H54 (cell line): ENCODE results near the gene RAD23A.
A peak's percentile ranks its signal among the peaks of the same experiment; 100 is the strongest.
"Not testable (repeated sequence)": the region's sequence is repeated elsewhere in the genome, so short reads cannot be mapped to it uniquely, and the experiment has no call there.

ENCODE experiments used
- DNase-seq: peaks from one replicate; pipeline ENCODE4 v3.0.0; 2011; ENCODE audit warnings: low spot score, mixed read lengths; ENCODE audit not compliant: insufficient read length
- FAIRE-seq: peaks from 3 replicates; lab custom pipeline; 2011; peaks lifted over from hg19 to GRCh38; lab: Jason Lieb, UNC
- POLR2A ChIP-seq: IDR thresholded peaks from 2 replicates; pipeline ENCODE4 v1.6.1; 2011; ENCODE audit warnings: low read depth, mild to moderate bottlenecking, low read length

The RAD23A gene

DNA sequence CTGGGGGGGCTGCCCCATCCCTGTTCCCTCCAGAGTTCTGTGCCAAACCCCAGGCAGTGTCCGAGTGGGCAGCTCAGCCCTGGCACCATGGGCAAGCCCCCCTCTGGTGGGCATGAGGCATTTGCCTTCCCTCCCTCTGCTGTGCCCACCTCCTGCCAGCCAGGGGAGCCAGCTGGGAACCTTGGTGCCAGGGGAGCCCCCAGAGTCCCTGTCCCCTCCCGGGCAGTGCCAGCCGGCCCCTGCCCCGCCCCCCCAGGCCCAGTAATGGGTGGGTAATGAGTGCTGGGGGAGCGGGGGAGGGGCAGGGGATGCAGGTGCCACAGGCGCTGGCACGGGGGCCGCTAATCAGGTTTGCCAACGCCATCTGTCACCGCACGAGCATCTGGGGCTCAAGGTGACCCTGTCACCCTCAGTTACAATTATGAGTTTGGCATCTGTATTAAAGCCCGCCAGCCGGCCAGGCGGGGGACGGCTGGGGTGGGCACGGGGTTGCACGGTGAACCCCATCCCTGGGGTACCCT, 29.6 kb downstream of the RAD23A start:
- no peak for FAIRE-seq

DNA sequence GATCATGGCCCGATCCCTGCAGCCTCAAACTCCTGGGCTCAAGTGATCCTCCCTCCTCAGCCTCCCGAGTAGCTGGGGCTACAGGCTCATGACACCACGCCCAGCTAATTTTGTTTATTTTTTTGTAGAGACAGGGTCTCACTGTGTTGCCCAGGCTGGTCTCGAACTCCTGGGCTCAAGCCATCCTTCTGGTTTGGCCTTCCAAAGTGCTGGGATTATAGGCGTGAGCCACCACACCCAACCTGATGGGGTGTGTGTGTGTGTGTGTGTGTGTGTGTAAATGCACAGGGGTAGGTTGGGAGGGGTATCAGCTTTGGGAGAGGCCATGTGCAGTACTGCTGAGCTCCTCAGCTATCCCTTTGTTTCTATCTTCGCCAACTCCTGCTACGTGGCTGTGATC, 30.4 kb downstream of the RAD23A start:
- not testable (repeated sequence) for FAIRE-seq, DNase-seq

More for the DNA sequence above, 29.6 kb downstream of the RAD23A start:
- no peak for DNase-seq
- no peak for TF ChIP-seq POLR2A

DNA sequence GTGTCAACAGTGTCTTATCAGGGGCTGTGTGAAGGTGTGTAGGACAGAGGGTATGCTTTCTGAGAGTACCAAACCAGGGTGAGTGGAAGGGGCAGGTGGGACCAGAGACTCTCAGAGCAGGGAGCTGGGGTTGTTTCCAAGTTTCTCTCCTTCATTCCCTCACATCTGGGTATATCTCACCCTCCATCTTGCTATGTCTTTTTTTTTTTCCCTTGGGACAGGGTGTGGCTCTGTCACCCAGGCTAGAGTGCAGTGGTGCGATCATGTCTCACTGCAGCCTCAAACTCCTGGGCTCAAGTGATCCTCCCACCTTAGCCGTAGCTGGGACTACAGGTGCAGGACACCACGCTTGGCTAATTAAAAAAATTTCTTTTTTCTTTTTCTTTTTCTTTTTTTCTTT, 34.3 kb downstream of the RAD23A start:
- DNase-seq (no peak), FAIRE-seq (no peak)
- TF ChIP-seq POLR2A = no peak

DNA sequence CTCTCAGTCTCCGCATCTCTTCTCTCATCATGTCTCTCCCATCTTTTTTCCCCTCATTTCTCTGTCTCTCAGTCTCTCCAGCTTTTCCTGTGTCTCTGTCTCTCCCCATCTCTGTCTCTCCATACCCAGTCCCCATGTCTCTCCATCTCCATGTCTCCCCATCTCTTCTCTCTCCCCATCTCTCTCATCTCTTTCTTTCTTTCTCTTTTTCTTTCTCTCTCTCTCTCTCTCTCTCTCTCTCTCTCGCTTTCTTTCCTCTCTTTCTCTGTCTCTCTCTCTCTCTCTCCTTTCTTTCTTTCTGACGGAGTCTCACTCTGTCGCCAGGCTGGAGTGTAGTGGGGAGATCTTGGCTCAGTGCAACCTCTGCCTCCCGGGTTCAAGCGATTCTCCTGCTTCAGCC, 37.0 kb downstream of the RAD23A start:
- TF ChIP-seq POLR2A = no peak
- no peak for FAIRE-seq
- no peak for DNase-seq

DNA sequence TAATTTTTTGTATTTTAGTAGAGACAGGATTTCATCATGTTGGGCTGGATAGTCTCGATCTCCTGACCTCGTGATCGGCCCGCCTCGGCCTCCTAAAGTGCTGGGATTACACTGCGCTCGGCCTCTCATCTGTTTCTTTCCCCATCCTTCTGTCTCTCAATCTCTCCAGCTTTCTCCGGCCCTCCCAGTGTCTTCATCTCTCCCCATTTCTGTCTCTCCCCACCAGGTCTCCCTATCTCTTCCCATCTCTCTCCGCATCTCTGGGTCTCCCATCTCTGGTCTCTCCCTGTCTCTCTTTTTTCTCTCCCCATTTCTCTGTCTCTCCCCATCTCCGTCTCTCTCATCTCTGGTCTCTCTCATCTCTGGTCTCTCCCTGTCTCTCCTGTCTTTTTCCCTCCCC, 37.4 kb downstream of the RAD23A start:
- no peak for TF ChIP-seq POLR2A
- FAIRE-seq (no peak), DNase-seq (no peak)

DNA sequence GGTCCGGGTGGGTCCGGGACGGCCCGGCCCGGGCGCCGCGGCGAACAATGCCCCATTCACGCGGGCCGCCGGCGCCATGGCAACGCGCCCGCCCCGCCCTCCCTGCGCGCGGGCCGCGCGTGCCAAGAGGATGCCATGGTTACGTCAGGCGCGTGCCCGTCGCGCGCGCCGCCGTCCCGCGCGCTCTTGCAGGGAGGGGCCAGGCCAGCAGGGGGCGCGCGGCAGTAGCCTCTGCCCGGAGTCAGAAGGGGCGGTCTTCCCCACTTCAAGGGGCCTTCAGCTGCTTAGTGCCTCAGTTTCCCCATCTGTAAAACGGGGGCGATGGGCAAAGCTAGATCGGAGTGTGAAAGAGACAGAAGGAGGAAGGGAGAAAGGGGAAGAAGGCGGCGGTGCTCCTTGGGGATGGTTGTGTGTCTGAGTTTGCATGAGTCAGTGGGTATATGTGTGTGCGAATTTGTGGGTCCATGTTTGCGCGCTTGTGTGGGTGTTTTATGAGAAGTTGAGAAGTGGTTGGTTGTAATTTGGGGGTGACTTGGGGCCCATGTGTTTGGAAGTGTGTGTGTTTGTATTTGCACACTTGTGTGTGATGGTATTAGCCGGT, 38.0 kb downstream of the RAD23A start:
- FAIRE-seq (no peak), DNase-seq (peak; percentile 71)
- TF ChIP-seq POLR2A = no peak

DNA sequence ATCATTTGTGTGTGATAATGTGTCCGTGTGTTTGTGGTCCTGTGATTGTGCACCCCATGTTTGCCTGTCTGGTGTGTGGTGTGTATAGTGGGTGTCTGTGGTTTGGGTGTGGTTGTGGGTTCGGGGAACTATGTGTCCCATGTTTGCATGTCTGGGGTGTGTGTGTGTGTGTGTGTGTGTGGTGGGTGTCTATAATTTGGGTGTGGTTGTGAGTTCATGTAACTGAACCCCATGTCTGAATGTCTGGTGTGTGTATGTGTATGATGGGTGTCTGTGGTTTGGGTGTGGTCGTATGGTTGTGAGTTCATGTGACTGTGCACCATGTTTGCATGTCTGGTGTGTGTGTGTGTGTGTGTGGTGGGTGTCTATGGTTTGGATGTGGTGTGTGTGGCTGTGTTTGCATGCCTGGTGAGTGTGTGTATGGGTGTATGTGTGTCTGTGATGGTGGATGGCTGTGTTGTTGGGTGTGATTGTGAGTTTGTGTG, 38.5 kb downstream of the RAD23A start:
- no peak for TF ChIP-seq POLR2A
- no peak for DNase-seq
- FAIRE-seq = no peak

DNA sequence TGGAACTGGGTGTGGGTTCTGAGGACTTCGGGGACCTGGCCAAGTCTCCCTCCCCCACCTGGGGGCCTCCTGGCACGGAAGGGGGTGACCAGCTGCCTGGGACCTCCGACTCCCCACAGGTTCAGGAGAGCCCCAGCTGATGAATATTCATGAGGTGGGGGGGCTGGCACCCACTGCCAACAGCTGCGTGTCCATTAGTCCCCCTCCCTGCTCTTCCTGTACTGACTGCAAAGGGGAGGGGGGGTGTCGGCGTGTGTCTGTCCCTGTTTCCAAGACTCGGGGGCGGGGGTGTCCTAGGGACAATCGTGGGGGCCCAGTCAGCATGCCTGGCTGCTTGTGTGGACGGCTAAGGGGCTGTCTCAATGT, 39.0 kb downstream of the RAD23A start:
- no peak for TF ChIP-seq POLR2A
- FAIRE-seq = no peak
- DNase-seq = no peak

DNA sequence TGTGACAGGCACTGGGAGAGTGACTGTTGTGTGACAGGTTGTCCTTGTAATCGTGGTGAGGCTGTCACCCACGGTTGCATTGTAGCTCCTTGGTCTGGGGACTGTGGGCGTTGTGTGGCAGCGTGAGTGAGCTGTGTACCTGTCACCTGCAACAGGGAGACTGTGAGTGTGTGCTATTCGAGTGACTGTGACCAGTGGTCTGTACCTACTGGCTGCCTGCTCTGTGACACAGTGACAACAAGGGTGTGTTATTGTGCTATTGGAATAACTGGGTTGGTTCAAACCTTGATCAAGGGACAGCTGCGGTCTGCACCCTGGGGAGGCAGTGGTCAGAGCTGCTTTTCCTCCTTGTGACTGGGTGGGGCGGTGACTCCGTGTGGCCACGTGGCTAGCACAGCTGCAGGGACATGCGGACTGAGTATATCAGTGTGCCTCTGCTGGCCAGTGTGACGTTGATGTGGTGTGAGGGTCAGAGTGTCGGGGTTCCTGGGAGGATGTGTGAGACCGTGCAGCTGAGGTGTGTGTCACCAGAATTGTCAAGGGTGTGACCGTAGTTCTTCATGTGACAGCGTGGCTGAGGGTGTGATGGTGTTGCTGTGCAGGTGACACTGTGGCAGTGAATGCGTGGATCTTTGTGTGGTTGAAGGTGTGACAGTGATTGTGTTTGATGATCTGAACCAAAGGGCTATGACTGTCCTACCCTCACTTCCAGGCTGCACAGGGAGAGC, 39.6 kb downstream of the RAD23A start:
- FAIRE-seq = no peak
- no peak for TF ChIP-seq POLR2A
- DNase-seq = no peak

DNA sequence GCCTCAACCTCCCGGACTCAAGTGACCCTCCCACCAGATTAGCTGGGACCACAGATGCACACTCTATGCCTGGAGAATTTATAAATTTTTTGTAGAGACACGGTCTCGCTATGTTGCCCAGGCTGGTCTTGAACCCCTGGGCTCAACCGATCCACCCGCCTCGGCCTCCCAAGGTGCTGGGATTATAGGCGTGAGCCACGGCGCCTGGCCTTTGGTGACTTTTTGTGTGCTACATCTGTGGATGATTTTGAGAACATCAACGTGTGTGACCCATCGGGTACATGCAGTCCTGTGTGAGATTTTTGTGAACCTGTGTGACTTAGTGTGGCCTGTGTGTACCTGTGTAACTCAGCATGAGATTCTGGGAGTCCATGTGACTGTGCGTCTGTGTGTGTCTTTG, 41.1 kb downstream of the RAD23A start:
- FAIRE-seq = no peak
- TF ChIP-seq POLR2A = no peak

DNA sequence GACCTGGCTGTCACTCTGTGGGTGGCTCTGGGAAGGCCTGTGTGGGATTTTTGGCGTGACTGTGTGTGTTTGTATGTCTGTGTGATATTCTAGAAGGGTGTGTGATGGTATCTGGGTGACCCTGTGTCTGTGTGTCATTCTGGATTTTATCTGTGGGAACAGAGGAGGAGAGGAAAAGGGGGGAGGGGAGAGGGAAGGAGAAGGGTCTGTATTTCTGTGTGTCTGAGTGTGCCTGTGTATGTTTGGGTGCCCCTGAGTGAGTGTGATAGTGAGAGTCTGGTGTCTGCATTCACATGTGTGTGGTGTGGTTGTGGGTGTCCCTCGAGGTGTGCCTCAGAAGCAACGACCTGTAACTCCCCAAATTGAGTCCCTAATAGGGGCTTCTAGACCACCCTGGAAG, 41.5 kb downstream of the RAD23A start:
- DNase-seq (no peak), FAIRE-seq (no peak)
- no peak for TF ChIP-seq POLR2A

More for the DNA sequence above, 41.1 kb downstream of the RAD23A start:
- DNase-seq = no peak

DNA sequence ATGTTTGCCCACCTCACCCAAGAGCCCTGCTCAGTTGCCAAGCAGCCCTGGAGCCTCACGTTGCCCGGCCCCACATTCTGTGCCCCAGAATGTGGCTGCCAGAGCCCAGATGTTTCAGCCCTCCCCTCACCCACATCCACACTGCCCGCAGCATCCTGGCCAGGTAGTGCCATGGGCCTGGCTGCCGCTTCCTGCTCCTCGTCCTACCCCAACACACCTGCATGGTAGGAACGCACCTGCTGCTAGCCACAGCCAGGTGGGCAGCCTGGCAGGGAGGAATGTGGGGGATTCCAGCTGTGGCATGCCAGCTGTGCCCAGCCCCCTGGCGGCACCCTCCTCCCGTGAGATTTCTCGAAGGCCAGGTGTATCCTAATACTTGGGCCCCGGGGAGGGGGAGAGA, 42.1 kb downstream of the RAD23A start:
- no peak for TF ChIP-seq POLR2A
- FAIRE-seq = no peak

DNA sequence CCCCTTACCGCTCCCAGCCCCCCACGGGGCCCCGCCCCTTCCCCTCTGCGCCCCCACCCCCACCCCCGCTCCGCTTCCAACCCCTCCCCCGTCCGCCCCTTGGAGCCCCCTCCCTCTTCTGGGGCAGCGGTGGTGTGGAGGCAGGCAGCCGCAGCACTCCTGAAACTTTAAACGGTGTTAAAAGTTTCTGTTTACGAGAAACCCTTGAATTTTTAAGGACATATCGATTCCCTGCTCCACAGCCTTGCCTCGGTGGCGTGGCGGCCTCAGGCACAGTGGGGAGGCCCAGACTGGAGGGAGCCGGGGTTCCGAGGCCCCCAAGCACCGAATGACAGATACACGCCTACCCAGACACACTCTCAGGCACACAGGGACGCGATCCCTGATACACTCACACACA, 44.8 kb downstream of the RAD23A start:
- FAIRE-seq (no peak), DNase-seq (no peak)
- no peak for TF ChIP-seq POLR2A

More for the DNA sequence above, 42.1 kb downstream of the RAD23A start:
- no peak for DNase-seq

DNA sequence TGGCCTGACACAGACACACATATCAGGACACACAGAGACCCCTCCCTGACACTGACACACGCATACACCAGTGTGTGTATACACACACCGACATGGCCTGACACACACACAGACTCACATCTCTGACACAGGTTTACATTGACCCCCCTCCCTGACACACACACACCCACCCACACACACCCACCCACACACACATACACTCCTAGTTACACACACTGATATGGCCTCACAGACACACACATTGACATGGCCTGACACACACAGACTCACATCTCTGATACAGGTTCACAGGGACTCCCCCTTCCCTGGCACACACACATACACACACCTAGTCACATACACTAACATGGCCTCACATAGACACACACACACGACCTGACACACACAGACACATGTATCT, 45.2 kb downstream of the RAD23A start:
- no peak for TF ChIP-seq POLR2A
- DNase-seq (no peak), FAIRE-seq (no peak)

DNA sequence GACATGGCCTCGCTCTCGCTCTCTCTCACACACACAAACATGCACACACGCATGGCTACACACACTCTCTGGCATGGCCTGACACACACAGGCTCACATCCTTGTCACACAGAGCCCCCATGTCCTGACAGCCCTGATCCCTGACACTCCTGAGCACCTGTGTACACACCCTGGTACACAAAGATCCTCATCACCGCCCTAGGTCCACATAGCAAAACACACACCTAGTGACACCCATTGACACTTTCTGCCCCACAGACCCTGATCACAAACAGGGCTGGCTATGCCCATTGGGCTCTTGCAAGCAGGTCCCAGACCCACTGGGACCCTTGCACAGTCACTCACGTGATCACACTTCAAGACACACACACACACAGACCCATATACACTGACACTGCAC, 45.6 kb downstream of the RAD23A start:
- DNase-seq (no peak), FAIRE-seq (no peak)
- no peak for TF ChIP-seq POLR2A
